ENCODE data around the gene PAN3.

GRCh38 chr13:28286263-28286662 lies 147.9 kb downstream of the PAN3 start:
- TF ChIP-seq ZNF544 (tag by site-specific recombination; IDR thresholded peaks at IDR 0.05) (no peak), KLF9 (tag by site-specific recombination; IDR thresholded peaks at IDR 0.05; ENCODE audit: low read depth) (no peak), REST (tag by site-specific recombination; IDR thresholded peaks at IDR 0.05) (no peak), CTCF (tag by site-specific recombination; IDR thresholded peaks at IDR 0.05) (no peak), ZNF148 (tag by site-specific recombination; IDR thresholded peaks at IDR 0.05; ENCODE audit: borderline replicate concordance) (no peak), HOXA7 (CRISPR knock-in tag; IDR thresholded peaks at IDR 0.05; ENCODE audit: borderline replicate concordance) (no peak), SALL2 (tag by site-specific recombination; IDR thresholded peaks at IDR 0.05; ENCODE audit: borderline replicate concordance) (no peak), ZNF24 (tag by site-specific recombination; IDR thresholded peaks at IDR 0.05) (no peak), ZNF830 (tag by site-specific recombination; IDR thresholded peaks at IDR 0.05; ENCODE audit: low read depth) (no peak), ZNF513 (tag by site-specific recombination; IDR thresholded peaks at IDR 0.05) (no peak), KLF17 (tag by site-specific recombination; IDR thresholded peaks at IDR 0.05) (no peak), ZFP37 (tag by site-specific recombination; IDR thresholded peaks at IDR 0.05) (no peak)

Data from HEK293 (cell line).